ENCODE results near the gene SYT2. TPM values are rescaled to one million over a fixed set of nuclear protein-coding genes. Genes with fewer than 3 reads are reported as not detected.
A peak's percentile ranks its signal among the peaks of the same experiment; 100 is the strongest.

Gene SYT2
- total RNA-seq, 1 experiment from 2014 or later, result 12.1 TPM

DNA sequence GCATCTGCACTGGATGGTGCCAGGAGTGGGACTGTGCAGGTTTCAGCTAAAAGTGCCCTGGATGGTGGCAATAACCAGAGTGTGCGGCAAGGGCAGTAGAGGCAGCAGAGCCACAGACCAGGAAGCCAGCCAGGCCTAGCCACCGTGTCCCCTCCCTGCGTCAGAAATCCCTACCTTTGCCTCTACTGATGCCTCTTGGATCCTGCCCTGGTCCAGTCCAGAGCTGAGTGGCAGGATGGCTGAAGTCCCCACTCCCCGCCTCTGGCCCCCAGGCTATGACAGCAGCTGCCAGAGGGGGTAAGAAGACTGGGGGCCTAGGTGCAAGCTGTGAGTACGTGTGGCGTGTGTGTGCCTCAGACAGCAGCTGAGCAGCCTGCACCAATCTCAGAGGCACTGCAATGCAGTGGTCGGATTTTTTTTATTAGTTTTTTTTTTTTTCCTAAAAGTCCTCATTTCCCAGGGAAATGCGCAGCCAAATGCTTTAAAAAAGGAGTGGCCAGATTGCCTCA lies 51.9 kb downstream of the SYT2 start (continued):
- no peak for TF ChIP-seq E2F5 (CRISPR knock-in tag; IDR thresholded peaks at IDR 0.05)
- TF ChIP-seq, protein P1, sequence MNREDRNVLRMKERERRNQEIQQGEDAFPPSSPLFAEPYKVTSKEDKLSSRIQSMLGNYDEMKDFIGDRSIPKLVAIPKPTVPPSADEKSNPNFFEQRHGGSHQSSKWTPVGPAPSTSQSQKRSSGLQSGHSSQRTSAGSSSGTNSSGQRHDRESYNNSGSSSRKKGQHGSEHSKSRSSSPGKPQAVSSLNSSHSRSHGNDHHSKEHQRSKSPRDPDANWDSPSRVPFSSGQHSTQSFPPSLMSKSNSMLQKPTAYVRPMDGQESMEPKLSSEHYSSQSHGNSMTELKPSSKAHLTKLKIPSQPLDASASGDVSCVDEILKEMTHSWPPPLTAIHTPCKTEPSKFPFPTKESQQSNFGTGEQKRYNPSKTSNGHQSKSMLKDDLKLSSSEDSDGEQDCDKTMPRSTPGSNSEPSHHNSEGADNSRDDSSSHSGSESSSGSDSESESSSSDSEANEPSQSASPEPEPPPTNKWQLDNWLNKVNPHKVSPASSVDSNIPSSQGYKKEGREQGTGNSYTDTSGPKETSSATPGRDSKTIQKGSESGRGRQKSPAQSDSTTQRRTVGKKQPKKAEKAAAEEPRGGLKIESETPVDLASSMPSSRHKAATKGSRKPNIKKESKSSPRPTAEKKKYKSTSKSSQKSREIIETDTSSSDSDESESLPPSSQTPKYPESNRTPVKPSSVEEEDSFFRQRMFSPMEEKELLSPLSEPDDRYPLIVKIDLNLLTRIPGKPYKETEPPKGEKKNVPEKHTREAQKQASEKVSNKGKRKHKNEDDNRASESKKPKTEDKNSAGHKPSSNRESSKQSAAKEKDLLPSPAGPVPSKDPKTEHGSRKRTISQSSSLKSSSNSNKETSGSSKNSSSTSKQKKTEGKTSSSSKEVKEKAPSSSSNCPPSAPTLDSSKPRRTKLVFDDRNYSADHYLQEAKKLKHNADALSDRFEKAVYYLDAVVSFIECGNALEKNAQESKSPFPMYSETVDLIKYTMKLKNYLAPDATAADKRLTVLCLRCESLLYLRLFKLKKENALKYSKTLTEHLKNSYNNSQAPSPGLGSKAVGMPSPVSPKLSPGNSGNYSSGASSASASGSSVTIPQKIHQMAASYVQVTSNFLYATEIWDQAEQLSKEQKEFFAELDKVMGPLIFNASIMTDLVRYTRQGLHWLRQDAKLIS (CRISPR knock-in tag; IDR thresholded peaks at IDR 0.05; ENCODE audit: borderline replicate concordance), result no peak

DNA sequence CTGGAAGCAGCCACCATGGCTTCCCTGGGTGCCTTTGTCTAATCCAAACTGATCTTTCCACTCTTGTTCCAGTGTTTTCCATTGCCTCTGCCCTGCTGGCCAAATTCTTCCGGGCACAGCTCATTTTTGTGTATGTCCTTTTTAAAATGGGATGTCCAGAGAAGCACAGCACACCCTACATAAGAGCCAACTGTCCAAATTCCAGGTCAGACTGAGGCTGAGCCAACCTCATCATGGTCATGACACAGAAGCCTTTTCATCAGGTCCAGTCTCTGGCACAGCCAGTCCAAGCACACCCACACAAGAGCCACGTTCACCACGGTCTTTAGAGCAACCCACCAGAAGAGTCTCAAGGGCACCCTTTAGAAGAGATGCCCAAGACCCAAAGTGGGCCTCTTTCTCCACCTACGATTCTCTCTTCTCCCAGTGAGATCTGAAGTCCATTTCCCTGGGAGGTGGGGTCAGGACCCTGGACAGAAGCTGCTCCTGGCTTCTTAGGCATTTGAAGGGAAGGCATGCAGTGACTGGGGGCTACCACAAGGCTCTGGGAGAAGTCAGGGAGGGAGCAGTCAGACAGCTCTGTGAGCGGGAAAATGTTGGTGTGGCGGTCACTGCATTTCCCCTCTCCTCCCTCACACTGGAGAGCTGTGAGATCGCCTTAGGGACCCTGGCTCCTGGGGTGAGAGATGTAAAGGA lies 53.2 kb downstream of the SYT2 start:
- ChIA-PET CTCF (interaction anchor here (0.6 to 6.0 kb wide), 28 partner anchors 10 to 472 kb away, joined by 3 to 150 read pairs (median 4); partner anchors contain the start of gene SYT2), POLR2A (interaction anchor here (1.0 kb wide), 1 partner anchor 13 kb away, joined by 3 read pairs; no protein-coding TSS in a partner anchor)
- ATAC-seq (peak; percentile 90), DNase-seq (ENCODE audit: low spot score) (peak; percentile 85)
- Mint-ChIP-seq H3K27ac (no peak overlapping the region), H3K4me1 (peaks cover 9% of the 10 kb centered on the region; the same call in 1 of the 2 replicates), H3K27me3 (ENCODE audit: low read depth) (no peaks in the 10 kb centered on the region), H3K9me3 (no peaks in the 10 kb centered on the region), H3K4me3 (no peak overlapping the region), H3K36me3 (no peaks in the 10 kb centered on the region)
- TF ChIP-seq, protein P2, sequence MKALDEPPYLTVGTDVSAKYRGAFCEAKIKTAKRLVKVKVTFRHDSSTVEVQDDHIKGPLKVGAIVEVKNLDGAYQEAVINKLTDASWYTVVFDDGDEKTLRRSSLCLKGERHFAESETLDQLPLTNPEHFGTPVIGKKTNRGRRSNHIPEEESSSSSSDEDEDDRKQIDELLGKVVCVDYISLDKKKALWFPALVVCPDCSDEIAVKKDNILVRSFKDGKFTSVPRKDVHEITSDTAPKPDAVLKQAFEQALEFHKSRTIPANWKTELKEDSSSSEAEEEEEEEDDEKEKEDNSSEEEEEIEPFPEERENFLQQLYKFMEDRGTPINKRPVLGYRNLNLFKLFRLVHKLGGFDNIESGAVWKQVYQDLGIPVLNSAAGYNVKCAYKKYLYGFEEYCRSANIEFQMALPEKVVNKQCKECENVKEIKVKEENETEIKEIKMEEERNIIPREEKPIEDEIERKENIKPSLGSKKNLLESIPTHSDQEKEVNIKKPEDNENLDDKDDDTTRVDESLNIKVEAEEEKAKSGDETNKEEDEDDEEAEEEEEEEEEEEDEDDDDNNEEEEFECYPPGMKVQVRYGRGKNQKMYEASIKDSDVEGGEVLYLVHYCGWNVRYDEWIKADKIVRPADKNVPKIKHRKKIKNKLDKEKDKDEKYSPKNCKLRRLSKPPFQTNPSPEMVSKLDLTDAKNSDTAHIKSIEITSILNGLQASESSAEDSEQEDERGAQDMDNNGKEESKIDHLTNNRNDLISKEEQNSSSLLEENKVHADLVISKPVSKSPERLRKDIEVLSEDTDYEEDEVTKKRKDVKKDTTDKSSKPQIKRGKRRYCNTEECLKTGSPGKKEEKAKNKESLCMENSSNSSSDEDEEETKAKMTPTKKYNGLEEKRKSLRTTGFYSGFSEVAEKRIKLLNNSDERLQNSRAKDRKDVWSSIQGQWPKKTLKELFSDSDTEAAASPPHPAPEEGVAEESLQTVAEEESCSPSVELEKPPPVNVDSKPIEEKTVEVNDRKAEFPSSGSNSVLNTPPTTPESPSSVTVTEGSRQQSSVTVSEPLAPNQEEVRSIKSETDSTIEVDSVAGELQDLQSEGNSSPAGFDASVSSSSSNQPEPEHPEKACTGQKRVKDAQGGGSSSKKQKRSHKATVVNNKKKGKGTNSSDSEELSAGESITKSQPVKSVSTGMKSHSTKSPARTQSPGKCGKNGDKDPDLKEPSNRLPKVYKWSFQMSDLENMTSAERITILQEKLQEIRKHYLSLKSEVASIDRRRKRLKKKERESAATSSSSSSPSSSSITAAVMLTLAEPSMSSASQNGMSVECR (CRISPR knock-in tag; IDR thresholded peaks at IDR 0.05; ENCODE audit: borderline replicate concordance), result peak; percentile 81
- peak; percentile 79; the same call in 1 of the 2 replicates for TF ChIP-seq JUN (CRISPR knock-in tag; IDR thresholded peaks at IDR 0.05)
- peak; percentile 67; the same call in 1 of the 2 replicates for TF ChIP-seq ZNF281 (CRISPR knock-in tag; IDR thresholded peaks at IDR 0.05)
- peak; percentile 63; the same call in 1 of the 2 replicates for TF ChIP-seq ETV6 (CRISPR knock-in tag; IDR thresholded peaks at IDR 0.05)
- TF ChIP-seq NR2C2 (CRISPR knock-in tag; IDR thresholded peaks at IDR 0.05), result no peak
- peak; percentile 73; the same call in 1 of the 2 replicates for TF ChIP-seq NFE2L1 (CRISPR knock-in tag; IDR thresholded peaks at IDR 0.05)
- 0 out of 2 replicates have a peak, but pooled peaks have one; percentile 30 for TF ChIP-seq E2F5 (CRISPR knock-in tag; IDR thresholded peaks at IDR 0.05)
- TF ChIP-seq TEAD1 (CRISPR knock-in tag; IDR thresholded peaks at IDR 0.05), result peak; percentile 82; the same call in 1 of the 2 replicates
- TF ChIP-seq TEAD4 (CRISPR knock-in tag; IDR thresholded peaks at IDR 0.05), result peak; percentile 56; the same call in 1 of the 2 replicates
- TF ChIP-seq, protein P3, sequence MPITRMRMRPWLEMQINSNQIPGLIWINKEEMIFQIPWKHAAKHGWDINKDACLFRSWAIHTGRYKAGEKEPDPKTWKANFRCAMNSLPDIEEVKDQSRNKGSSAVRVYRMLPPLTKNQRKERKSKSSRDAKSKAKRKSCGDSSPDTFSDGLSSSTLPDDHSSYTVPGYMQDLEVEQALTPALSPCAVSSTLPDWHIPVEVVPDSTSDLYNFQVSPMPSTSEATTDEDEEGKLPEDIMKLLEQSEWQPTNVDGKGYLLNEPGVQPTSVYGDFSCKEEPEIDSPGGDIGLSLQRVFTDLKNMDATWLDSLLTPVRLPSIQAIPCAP (CRISPR knock-in tag; IDR thresholded peaks at IDR 0.05), result peak; percentile 58; the same call in 1 of the 2 replicates
- TF ChIP-seq MAX (CRISPR knock-in tag; IDR thresholded peaks at IDR 0.05), result peak; percentile 73
- TF ChIP-seq, protein P4, sequence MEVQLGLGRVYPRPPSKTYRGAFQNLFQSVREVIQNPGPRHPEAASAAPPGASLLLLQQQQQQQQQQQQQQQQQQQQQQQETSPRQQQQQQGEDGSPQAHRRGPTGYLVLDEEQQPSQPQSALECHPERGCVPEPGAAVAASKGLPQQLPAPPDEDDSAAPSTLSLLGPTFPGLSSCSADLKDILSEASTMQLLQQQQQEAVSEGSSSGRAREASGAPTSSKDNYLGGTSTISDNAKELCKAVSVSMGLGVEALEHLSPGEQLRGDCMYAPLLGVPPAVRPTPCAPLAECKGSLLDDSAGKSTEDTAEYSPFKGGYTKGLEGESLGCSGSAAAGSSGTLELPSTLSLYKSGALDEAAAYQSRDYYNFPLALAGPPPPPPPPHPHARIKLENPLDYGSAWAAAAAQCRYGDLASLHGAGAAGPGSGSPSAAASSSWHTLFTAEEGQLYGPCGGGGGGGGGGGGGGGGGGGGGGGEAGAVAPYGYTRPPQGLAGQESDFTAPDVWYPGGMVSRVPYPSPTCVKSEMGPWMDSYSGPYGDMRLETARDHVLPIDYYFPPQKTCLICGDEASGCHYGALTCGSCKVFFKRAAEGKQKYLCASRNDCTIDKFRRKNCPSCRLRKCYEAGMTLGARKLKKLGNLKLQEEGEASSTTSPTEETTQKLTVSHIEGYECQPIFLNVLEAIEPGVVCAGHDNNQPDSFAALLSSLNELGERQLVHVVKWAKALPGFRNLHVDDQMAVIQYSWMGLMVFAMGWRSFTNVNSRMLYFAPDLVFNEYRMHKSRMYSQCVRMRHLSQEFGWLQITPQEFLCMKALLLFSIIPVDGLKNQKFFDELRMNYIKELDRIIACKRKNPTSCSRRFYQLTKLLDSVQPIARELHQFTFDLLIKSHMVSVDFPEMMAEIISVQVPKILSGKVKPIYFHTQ (CRISPR knock-in tag; IDR thresholded peaks at IDR 0.05), result no peak
- no peak for TF ChIP-seq ZNF219 (CRISPR knock-in tag; IDR thresholded peaks at IDR 0.05; ENCODE audit: borderline replicate concordance)
- TF ChIP-seq SMAD4 (CRISPR knock-in tag; IDR thresholded peaks at IDR 0.05), result peak; percentile 52; the same call in 1 of the 2 replicates

Measured in WTC11 (cell line).